Measurements from ENCODE around the gene METTL9.

DNA sequence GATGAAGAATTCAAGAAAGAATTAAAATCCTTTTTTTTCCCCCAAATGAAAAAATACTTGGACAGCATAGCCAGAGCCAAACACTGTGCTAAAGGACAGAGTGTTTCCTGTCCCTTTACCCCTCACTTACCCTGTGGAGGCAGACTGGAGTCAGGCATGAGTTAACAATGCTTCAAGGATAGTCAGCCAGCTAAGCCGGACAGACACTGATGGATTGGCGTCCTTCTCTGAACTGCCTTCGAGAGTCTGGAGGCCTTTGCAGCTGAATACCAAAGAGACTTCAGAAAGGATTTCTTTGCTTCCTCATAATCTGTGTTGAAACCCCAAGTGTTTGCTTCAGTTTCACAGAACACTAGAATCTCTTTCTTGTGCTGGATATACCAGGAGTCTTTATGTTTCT is 4.6 kb downstream of the METTL9 start:
- TF ChIP-seq, protein P1, sequence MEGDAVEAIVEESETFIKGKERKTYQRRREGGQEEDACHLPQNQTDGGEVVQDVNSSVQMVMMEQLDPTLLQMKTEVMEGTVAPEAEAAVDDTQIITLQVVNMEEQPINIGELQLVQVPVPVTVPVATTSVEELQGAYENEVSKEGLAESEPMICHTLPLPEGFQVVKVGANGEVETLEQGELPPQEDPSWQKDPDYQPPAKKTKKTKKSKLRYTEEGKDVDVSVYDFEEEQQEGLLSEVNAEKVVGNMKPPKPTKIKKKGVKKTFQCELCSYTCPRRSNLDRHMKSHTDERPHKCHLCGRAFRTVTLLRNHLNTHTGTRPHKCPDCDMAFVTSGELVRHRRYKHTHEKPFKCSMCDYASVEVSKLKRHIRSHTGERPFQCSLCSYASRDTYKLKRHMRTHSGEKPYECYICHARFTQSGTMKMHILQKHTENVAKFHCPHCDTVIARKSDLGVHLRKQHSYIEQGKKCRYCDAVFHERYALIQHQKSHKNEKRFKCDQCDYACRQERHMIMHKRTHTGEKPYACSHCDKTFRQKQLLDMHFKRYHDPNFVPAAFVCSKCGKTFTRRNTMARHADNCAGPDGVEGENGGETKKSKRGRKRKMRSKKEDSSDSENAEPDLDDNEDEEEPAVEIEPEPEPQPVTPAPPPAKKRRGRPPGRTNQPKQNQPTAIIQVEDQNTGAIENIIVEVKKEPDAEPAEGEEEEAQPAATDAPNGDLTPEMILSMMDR (IDR thresholded peaks at IDR 0.05), result no peak
- no peak for TF ChIP-seq POLR2A (IDR thresholded peaks at IDR 0.05)
- no peak for TF ChIP-seq POLR2AphosphoS5 (IDR thresholded peaks at IDR 0.05)
- TF ChIP-seq EP300 (IDR thresholded peaks at IDR 0.05), result no peak

All from stomach (tissue), 4 donors.